Neuronal stem cell (in vitro differentiated cells): ENCODE data around the gene AKAP6.

ENCODE experiments used
- DNase-seq: peaks from one replicate; pipeline ENCODE4 v3.0.0-alpha.2; 2013; ENCODE audit warnings: low spot score
- H2AFZ ChIP-seq: one replicate; pipeline ENCODE4 v1.6.1; 2013; ENCODE audit warnings: mild to moderate bottlenecking, low read length, inconsistent platforms
- H2AK5ac ChIP-seq: 2 replicates; pipeline ENCODE4 v1.6.1; 2013; ENCODE audit warnings: low read depth, mild to moderate bottlenecking, inconsistent platforms, low read length, moderate library complexity, mixed read lengths
- H2BK120ac ChIP-seq: 2 replicates; pipeline ENCODE4 v1.6.1; 2013; ENCODE audit warnings: low read depth, mild to moderate bottlenecking, inconsistent platforms, low read length, moderate library complexity, mixed read lengths
- H2BK12ac ChIP-seq: one replicate; pipeline ENCODE4 v1.6.1; 2013; ENCODE audit warnings: low read length, inconsistent platforms
- H2BK15ac ChIP-seq: 2 replicates; pipeline ENCODE4 v1.6.1; 2013; ENCODE audit warnings: mild to moderate bottlenecking, low read length, inconsistent platforms, mixed read lengths
- H2BK5ac ChIP-seq: one replicate; pipeline ENCODE4 v1.6.1; 2013; ENCODE audit warnings: inconsistent platforms, mild to moderate bottlenecking, low read length, moderate library complexity
- H3K14ac ChIP-seq: one replicate; pipeline ENCODE4 v1.6.1; 2013; ENCODE audit warnings: low read length, inconsistent platforms
- H3K18ac ChIP-seq: 2 replicates; pipeline ENCODE4 v1.6.1; 2013; ENCODE audit warnings: low read length, inconsistent platforms
- H3K23ac ChIP-seq: 2 replicates; pipeline ENCODE4 v1.6.1; 2013; ENCODE audit warnings: low read depth, mild to moderate bottlenecking, mixed read lengths, low read length, inconsistent platforms; ENCODE audit not compliant: poor library complexity
- H3K27ac ChIP-seq: replicated peaks from 3 replicates; pipeline ENCODE4 v1.5.1; 2013; ENCODE audit warnings: low read length, inconsistent platforms
- H3K27me3 ChIP-seq, 3 experiments: 2 replicates each; pipeline ENCODE4 v1.6.1; 2013; ENCODE audit warnings: low read length in 3 of 3, mild to moderate bottlenecking in 2 of 3, inconsistent platforms in 1 of 3, low read depth in 1 of 3, mixed read lengths in 1 of 3, moderate library complexity in 1 of 3; ENCODE audit not compliant: control insufficient read depth in 3 of 3, insufficient read depth in 3 of 3
- H3K36me3 ChIP-seq, 2 donors: replicated peaks in 1 of 2; 2 replicates each; pipeline ENCODE4 v1.6.1; 2013; ENCODE audit warnings: low read length in 2 of 2; ENCODE audit not compliant: control insufficient read depth in 2 of 2, insufficient read depth in 2 of 2
- H3K4ac ChIP-seq: 2 replicates; pipeline ENCODE4 v1.6.1; 2013; ENCODE audit warnings: inconsistent platforms, mild to moderate bottlenecking, low read length, moderate library complexity
- H3K4me1 ChIP-seq, 2 donors: 1 replicate in 1 of 2; 2 replicates in 1 of 2; pipeline ENCODE4 v1.6.1; 2013; ENCODE audit warnings: low read length in 2 of 2, low read depth in 1 of 2; ENCODE audit not compliant: control insufficient read depth in 2 of 2, insufficient read depth in 1 of 2
- H3K4me2 ChIP-seq: one replicate; pipeline ENCODE4 v1.6.1; 2013; ENCODE audit warnings: mild to moderate bottlenecking, low read length, inconsistent platforms; ENCODE audit not compliant: insufficient read depth, poor library complexity, severe bottlenecking
- H3K4me3 ChIP-seq, 2 donors: 2 replicates each; pipeline ENCODE4 v1.5.1; 2013; ENCODE audit warnings: low read length in 2 of 2, mild to moderate bottlenecking in 2 of 2, inconsistent platforms in 1 of 2, moderate library complexity in 1 of 2
- H3K79me1 ChIP-seq: one replicate; pipeline ENCODE4 v1.6.1; 2013; ENCODE audit warnings: low read depth, mild to moderate bottlenecking, inconsistent platforms, low read length, moderate library complexity
- H3K9ac ChIP-seq: one replicate; pipeline ENCODE4 v1.6.1; 2013; ENCODE audit warnings: mild to moderate bottlenecking, low read depth, low read length, inconsistent platforms; ENCODE audit not compliant: poor library complexity
- H3K9me3 ChIP-seq, 2 donors: replicated peaks in 1 of 2; 2 replicates each; pipeline versions ENCODE3 to v1.6.1; 2013; ENCODE audit warnings: low read length in 2 of 2, mild to moderate bottlenecking in 2 of 2, inconsistent platforms in 1 of 2, low read depth in 1 of 2, mixed read lengths in 1 of 2, moderate library complexity in 1 of 2; ENCODE audit not compliant: control insufficient read depth in 2 of 2, insufficient read depth in 1 of 2
- H4K8ac ChIP-seq: one replicate; pipeline ENCODE4 v1.6.1; 2013; ENCODE audit warnings: low read depth, mild to moderate bottlenecking, inconsistent platforms, low read length, moderate library complexity
- H4K91ac ChIP-seq: one replicate; pipeline ENCODE4 v1.6.1; 2013; ENCODE audit warnings: low read length, low read depth, mild to moderate bottlenecking, inconsistent platforms; ENCODE audit not compliant: poor library complexity
- WGBS, 2 donors: extraction: QIAGEN DNeasy Blood & Tissue Kit; methylation state at CpG; one replicate each; pipeline ENCODE4 v1.1.7; 2013; ENCODE audit warnings: missing lambda C conversion rate in 2 of 2, mixed read lengths in 1 of 2; ENCODE audit not compliant: insufficient read length in 2 of 2, insufficient replicate concordance in 1 of 2; ENCODE audit errors: extremely low coverage in 2 of 2; 5-methylcytosine and 5-hydroxymethylcytosine counted together

Gene AKAP6

DNA sequence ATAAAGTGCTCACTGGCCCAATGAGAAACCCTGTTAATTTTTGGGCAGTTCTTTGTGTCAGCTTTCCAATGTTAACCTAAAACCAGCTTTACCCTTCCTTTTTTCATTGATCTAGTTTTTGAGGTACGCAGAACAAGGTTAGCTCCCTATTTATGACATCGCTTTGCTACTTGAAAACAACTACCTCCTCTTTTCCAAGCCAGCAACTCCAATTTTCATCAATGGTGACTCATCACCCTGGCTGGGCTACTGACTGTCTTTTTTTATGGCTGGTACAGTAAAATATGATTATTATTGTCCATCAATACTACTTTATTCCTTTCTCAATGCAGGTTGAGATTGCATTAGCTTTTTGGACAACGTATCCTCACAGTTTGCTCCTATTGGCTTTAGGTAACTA is 22.5 kb upstream of the AKAP6 start:
- H3K14ac ChIP-seq = no peak overlapping the region
- H2AK5ac ChIP-seq = no peak overlapping the region
- no peak overlapping the region for H2BK120ac ChIP-seq
- no peak for DNase-seq
- H3K18ac ChIP-seq = no peak overlapping the region
- no peak overlapping the region for H2BK15ac ChIP-seq
- H3K9ac ChIP-seq = no peak overlapping the region
- no peak overlapping the region for H3K4me2 ChIP-seq
- H4K8ac ChIP-seq = no peak overlapping the region
- no peak overlapping the region for H4K91ac ChIP-seq
- no peak overlapping the region for H3K23ac ChIP-seq
- H3K9me3 ChIP-seq = no peaks in the 10 kb centered on the region
- H2BK5ac ChIP-seq = no peak overlapping the region
- H3K27me3 ChIP-seq = no peaks in the 10 kb centered on the region
- H2AFZ ChIP-seq = no peak overlapping the region
- H2BK12ac ChIP-seq = no peak overlapping the region
- no CpG with 5 or more reads among the region's 3 CpGs for WGBS, 2 donors
- peaks cover 0 to 5% of the 10 kb centered on the region in 2 donors for H3K4me1 ChIP-seq
- H3K4me3 ChIP-seq = no peak overlapping the region
- H3K4ac ChIP-seq = no peak overlapping the region
- H3K36me3 ChIP-seq = no peaks in the 10 kb centered on the region
- H3K27ac ChIP-seq = no peak overlapping the region
- no peaks in the 10 kb centered on the region for H3K79me1 ChIP-seq

DNA sequence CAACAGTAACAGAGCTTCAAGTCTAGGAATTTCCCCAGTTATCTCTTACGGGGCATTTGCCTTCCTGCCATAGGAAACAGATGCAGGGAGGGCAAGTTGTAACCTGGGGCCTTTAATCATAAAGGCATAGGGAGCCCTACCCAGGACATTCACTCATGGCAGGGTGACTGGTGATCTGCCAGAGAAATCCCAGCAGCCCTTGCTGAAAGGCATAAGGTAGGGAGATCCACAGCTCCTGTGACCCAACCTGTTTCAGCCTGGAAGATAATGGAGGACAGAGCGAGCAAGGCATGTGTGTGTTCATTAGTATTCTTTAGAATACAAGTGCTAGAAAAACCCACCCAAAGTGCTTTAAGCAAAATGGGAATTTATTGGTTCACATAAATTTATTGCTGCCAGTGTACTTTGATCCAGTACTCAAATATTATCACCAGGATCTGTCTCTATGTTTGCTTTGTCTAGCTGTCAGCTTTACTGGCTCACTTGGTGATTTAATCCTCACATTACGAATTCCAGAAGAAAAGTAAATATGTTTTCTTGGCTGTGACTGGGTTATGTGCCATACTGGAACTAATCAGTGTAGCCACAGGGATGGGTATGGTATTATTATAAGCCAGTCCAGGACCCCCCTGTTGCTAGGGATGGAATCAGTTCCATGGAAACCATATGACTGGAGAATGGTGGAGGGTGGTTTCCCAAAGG is 21.1 kb upstream of the AKAP6 start:
- no peak overlapping the region for H3K9ac ChIP-seq
- no peaks in the 10 kb centered on the region for H3K79me1 ChIP-seq
- no peak overlapping the region for H3K23ac ChIP-seq
- H2AK5ac ChIP-seq = no peak overlapping the region
- H3K18ac ChIP-seq = no peak overlapping the region
- DNase-seq = no peak
- H3K9me3 ChIP-seq = no peaks in the 10 kb centered on the region
- H4K91ac ChIP-seq = no peak overlapping the region
- H3K4me2 ChIP-seq = no peak overlapping the region
- no peak overlapping the region for H2AFZ ChIP-seq
- H3K14ac ChIP-seq = no peak overlapping the region
- peaks cover 0 to 5% of the 10 kb centered on the region in 2 donors for H3K4me1 ChIP-seq
- H2BK5ac ChIP-seq = no peak overlapping the region
- H2BK12ac ChIP-seq = no peak overlapping the region
- no peaks in the 10 kb centered on the region for H3K36me3 ChIP-seq
- H3K4ac ChIP-seq = no peak overlapping the region
- H3K27ac ChIP-seq = no peak overlapping the region
- H2BK120ac ChIP-seq = no peak overlapping the region
- no peak overlapping the region for H4K8ac ChIP-seq
- WGBS, 2 donors = no CpG with 5 or more reads among the region's 3 CpGs
- no peak overlapping the region for H3K4me3 ChIP-seq
- H2BK15ac ChIP-seq = no peak overlapping the region
- no peaks in the 10 kb centered on the region for H3K27me3 ChIP-seq

DNA sequence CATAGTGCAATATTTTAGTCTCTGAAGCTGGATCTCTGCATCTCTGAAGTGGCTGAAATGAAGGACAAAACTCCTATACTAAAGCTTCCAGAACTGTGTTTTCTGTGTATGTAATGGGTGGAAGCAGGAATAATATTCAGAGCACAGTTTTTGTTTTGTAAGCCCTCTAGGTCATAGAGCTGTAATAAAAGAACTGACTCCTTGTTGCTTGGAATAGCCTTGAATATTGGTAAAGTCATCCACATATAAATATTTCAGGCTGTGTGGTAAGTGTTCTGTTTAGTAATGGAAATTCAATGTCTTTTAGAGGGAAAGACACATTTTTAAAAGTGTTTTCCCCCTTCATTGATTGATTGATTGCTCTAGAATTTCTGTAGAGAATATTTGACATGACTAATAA is 18.2 kb upstream of the AKAP6 start:
- Histone ChIP-seq H3K4me1 (no peaks in the 10 kb centered on the region), H2BK120ac (no peak overlapping the region), H2AK5ac (no peak overlapping the region), H3K14ac (no peak overlapping the region), H2AFZ (no peak overlapping the region), H2BK12ac (no peak overlapping the region), H3K9me3 (no peaks in the 10 kb centered on the region), H4K91ac (no peak overlapping the region), H3K23ac (no peak overlapping the region), H4K8ac (no peak overlapping the region), H3K4ac (no peak overlapping the region), H3K4me2 (no peak overlapping the region), H3K4me3 (no peak overlapping the region), H2BK15ac (no peak overlapping the region), H3K27me3 (no peaks in the 10 kb centered on the region), H3K27ac (no peak overlapping the region), H3K18ac (no peak overlapping the region), H3K9ac (no peak overlapping the region), H3K79me1 (no peaks in the 10 kb centered on the region), H2BK5ac (no peak overlapping the region), H3K36me3 (no peaks in the 10 kb centered on the region)
- no peak for DNase-seq

DNA sequence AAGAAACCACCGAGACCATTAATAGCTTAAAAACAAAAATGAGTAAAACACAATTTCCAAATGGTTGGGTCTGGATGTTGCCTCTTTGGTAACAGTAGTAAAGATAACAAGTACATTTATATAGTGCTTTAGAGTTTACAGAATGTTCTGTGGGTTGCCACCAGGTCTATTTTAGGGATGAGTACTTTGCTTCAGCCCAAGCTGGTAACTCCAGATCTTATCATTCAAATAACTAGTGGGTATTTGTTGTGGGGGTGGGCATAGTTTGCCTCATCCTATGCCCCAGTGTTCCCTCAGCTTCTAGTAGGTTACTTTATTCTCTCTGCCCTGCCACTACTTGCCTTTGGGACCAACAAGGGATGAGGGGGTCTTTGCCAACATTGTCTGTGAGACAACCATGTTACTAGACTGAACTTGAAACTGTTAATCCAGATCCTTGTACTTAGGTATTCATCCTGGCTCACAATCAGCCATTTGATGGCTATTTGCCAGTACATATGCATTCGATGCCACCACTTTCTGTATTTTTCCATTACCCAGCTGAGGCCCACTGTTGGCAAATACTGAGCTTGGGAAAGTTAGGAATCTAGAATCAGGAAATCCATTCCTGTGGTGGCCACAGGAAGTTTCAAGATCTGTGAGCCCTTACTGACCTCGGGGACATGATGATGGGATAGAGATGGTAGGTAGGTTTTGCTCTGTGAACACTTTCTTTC is 17.6 kb upstream of the AKAP6 start:
- Histone ChIP-seq H3K4me1 (no peaks in the 10 kb centered on the region), H2BK12ac (no peak overlapping the region), H2AFZ (no peak overlapping the region), H3K79me1 (no peaks in the 10 kb centered on the region), H2AK5ac (no peak overlapping the region), H3K18ac (no peak overlapping the region), H3K14ac (no peak overlapping the region), H3K27ac (no peak overlapping the region), H3K36me3 (no peaks in the 10 kb centered on the region), H3K4me2 (no peak overlapping the region), H2BK15ac (no peak overlapping the region), H3K23ac (no peak overlapping the region), H3K4ac (no peak overlapping the region), H2BK5ac (no peak overlapping the region), H3K9ac (no peak overlapping the region), H3K9me3 (no peaks in the 10 kb centered on the region), H4K8ac (no peak overlapping the region), H4K91ac (no peak overlapping the region), H2BK120ac (no peak overlapping the region), H3K27me3 (no peaks in the 10 kb centered on the region), H3K4me3 (no peak overlapping the region)
- no peak for DNase-seq
- WGBS, 2 donors = no CpG with 5 or more reads among the region's 3 CpGs
